Right lobe of liver (tissue), 6 donors: Measurements from ENCODE around the gene EPS15. TPM values are rescaled to one million over a fixed set of nuclear protein-coding genes. Genes with fewer than 3 reads are reported as not detected.
"Not testable (repeated sequence)": the region's sequence is repeated elsewhere in the genome, so short reads cannot be mapped to it uniquely, and the experiment has no call there.

Source experiments
- ATAC-seq, 4 donors: fragments of 200-7000 bp; cut with Tn5 transposase; one replicate each; pipeline ENCODE4 v1.9.1; 2020; ENCODE audit warnings: mild to moderate bottlenecking in 4 of 4, moderate library complexity in 4 of 4
- DNase-seq, 3 donors: peaks; one replicate each; pipeline ENCODE4 v3.0.0-alpha.2; 2020
- H3K27ac ChIP-seq, 3 donors: fragments of 200-600 bp; one replicate each; pipeline ENCODE4 v1.8.0; 2022
- H3K27me3 ChIP-seq, 2 donors: fragments of 200-600 bp; one replicate each; pipeline ENCODE4 v1.8.0; 2022
- H3K36me3 ChIP-seq, 4 donors: fragments of 200-600 bp; sonication (generic) in 1 of 4; one replicate each; pipeline versions ENCODE4 v1.5.1 to v1.8.0; 2017 to 2022; ENCODE audit warnings: control low read depth in 1 of 4
- H3K4me1 ChIP-seq, 4 donors: fragments of 200-600 bp; sonication (generic) in 1 of 4; one replicate each; pipeline versions ENCODE4 v1.5.1 to v1.8.0; 2017 to 2022; ENCODE audit warnings: control low read depth in 1 of 4
- H3K4me3 ChIP-seq, 3 donors: fragments of 200-600 bp; one replicate each; pipeline ENCODE4 v1.8.0; 2022
- H3K9me3 ChIP-seq, 4 donors: fragments of 200-600 bp; sonication (generic) in 1 of 4; one replicate each; pipeline versions ENCODE4 v1.5.1 to v1.8.0; 2017 to 2022; ENCODE audit warnings: control low read depth in 1 of 4
- POLR2A ChIP-seq: fragments of 450-650 bp; IDR thresholded peaks from one replicate; pipeline ENCODE4 v1.6.1; 2017; ENCODE audit warnings: antibody characterized with exemption, mild to moderate bottlenecking
- WGBS: methylation state at CpG from one replicate; pipeline ENCODE4 v1.1.6; 2018; ENCODE audit warnings: low coverage, low lambda C conversion rate; ENCODE audit not compliant: insufficient coverage; ENCODE audit errors: missing lambda C conversion rate; 5-methylcytosine and 5-hydroxymethylcytosine counted together
- intact Hi-C, 2 donors: fragments of 100-400 bp; cut with DNase I; formaldehyde crosslinking; loops; one replicate each; pipeline versions ENCODE4 v1.11.2 to v1.14.1; 2022
- total RNA-seq, 6 experiments: library from RNA; depleted of rRNA in 2 of 6; stranded (reverse); fragments of >200 nt in 2 of 6; fragmentation: NEBNext Ultra II Directional in 3 of 6; extraction: Animal tissue kit (Norgen Biotek cat#: 25700) in 3 of 6; gene quantifications; one replicate each; pipeline versions ENCODE4 v1.1.0 to v1.2.4, GENCODE V29; 2016 to 2023
- TF ChIP-seq, protein P1 (sequence below), 4 donors: fragments of 200-600 bp in 3 of 4; fragments of 450-650 bp in 1 of 4; IDR thresholded peaks; one replicate each; pipeline versions ENCODE4 v1.5.1 to v1.8.0; 2016 to 2022; ENCODE audit warnings: antibody characterized with exemption in 4 of 4, mild to moderate bottlenecking in 2 of 4
- donor health status: DM: no; HTN: yes; CAD: no.
- donor health status: DM: no; HTN: no; CAD: no.
- donor health status: DM: no; HTN: no; CAD: no.
- donor health status: DM: no; HTN: yes; CAD: no.
- donor health status: DM: no; HTN: yes; CAD: no.

EPS15 gene
- total RNA-seq, 6 experiments from 2014 or later = 23.2 to 30.9 (median 28.6) TPM

DNA sequence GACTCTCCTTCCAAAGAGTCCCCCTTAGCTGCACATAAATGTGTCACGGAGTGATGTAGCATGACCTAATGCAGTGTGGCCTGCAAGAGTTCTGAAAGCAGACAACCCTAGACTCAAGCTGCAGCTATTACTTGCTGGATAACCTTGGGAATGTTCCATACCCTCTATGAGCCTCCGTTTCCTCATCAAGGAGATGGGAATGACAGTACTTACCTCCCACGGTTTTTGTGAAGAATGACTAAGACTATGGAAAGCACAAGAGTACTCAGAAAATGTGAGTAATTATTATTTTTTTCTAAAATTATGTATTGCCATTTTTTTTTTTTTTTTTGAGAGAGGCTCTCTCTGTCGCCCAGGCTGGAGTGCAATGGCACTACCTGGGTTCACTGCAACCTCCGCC lies 191.7 kb downstream of the EPS15 start:
- Histone ChIP-seq H3K4me3 (no peak overlapping the region), H3K27me3 (no peaks in the 10 kb centered on the region), H3K9me3 (no peaks in the 10 kb centered on the region), H3K4me1 (peaks cover 0 to 13% (median 3%) of the 10 kb centered on the region in 4 donors), H3K27ac (no peak overlapping the region), H3K36me3 (no peaks in the 10 kb centered on the region)
- TF ChIP-seq, protein P1, sequence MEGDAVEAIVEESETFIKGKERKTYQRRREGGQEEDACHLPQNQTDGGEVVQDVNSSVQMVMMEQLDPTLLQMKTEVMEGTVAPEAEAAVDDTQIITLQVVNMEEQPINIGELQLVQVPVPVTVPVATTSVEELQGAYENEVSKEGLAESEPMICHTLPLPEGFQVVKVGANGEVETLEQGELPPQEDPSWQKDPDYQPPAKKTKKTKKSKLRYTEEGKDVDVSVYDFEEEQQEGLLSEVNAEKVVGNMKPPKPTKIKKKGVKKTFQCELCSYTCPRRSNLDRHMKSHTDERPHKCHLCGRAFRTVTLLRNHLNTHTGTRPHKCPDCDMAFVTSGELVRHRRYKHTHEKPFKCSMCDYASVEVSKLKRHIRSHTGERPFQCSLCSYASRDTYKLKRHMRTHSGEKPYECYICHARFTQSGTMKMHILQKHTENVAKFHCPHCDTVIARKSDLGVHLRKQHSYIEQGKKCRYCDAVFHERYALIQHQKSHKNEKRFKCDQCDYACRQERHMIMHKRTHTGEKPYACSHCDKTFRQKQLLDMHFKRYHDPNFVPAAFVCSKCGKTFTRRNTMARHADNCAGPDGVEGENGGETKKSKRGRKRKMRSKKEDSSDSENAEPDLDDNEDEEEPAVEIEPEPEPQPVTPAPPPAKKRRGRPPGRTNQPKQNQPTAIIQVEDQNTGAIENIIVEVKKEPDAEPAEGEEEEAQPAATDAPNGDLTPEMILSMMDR (IDR thresholded peaks at IDR 0.05) = no peak
- TF ChIP-seq POLR2A = no peak
- WGBS = 65% methylated on average over 2 of the region's 5 CpGs
- ATAC-seq (no peak), DNase-seq (no peak)
- intact Hi-C loops = no loop called here

DNA sequence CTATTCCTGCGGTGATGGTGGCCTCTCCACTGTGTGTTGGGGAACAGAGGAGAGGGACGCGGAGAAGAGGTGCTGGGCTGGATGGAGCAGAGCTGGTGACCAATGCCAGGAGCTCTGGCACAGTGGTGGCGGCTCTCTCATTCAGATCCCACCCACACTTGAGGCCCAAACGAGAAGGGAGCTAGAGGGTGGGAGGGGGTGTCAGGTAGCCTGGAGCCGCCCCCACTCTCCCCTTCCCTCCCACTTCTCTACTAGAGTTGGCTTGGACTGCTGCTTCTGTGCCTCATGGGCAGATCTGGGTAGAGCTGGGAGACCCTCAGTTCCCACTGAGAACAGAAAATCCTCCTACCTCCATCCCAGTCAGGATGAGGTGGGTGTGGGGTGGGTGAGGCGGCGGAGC lies 192.2 kb downstream of the EPS15 start:
- 96% methylated on average over 4 of the region's 8 CpGs for WGBS
- DNase-seq (no peak), ATAC-seq (no peak)
- Histone ChIP-seq H3K9me3 (no peaks in the 10 kb centered on the region), H3K4me3 (no peak overlapping the region), H3K4me1 (peaks cover 0 to 13% (median 3%) of the 10 kb centered on the region in 4 donors), H3K27me3 (no peaks in the 10 kb centered on the region), H3K36me3 (no peaks in the 10 kb centered on the region), H3K27ac (no peak overlapping the region)
- no peak for TF ChIP-seq POLR2A
- TF ChIP-seq, protein P1 (IDR thresholded peaks at IDR 0.05) = no peak
- intact Hi-C loops = no loop called here

DNA sequence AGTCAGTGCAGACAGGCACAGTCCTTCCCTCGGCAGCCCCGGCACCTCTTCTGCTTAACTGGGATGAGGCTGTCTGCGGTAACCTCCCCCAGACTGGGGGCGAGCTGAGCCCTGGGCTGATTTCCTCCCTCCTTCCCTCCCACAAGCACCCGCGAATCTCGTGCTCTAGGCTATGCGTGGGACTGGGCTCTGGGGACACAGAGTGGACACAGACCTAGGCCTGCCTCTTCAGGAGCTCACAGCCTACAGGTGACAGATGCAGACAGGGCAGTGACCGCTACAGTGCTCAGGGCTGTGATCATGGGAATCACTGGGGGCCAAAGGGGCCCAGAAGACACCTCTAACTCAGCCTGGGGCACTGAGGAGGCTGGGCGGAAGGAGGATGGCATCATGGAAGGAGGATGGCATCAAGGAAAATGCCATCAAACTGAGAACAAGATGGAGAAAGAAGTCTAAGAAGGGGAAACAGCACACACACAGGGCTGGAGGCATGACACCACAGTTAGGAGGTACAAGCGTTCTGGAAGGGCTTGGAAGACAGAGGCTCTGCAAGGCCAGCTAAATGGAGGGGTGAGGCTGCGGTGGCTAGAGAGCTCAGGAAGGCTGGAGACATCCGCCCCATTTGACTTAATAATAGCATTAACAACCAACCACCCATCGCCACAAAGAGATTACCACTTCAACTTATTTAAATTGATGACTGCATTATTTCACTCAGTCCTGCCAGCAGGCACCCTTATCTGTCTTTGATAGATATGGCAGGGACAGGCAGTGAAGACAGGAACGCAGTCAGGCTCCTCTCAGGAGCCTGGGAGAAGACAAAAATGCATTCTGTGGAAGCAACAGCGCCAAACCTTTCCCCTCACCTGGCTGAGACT lies 192.9 kb downstream of the EPS15 start:
- H3K27me3 ChIP-seq = no peaks in the 10 kb centered on the region
- no peak overlapping the region for H3K27ac ChIP-seq
- H3K9me3 ChIP-seq = no peaks in the 10 kb centered on the region
- no peaks in the 10 kb centered on the region for H3K36me3 ChIP-seq
- 74% methylated on average over 9 of the region's 16 CpGs for WGBS
- peaks cover 0 to 13% (median 3%) of the 10 kb centered on the region in 4 donors for H3K4me1 ChIP-seq
- intact Hi-C loops = no loop called here
- no peak for ATAC-seq
- no peak overlapping the region for H3K4me3 ChIP-seq
- no peak for DNase-seq
- no peak for TF ChIP-seq POLR2A
- TF ChIP-seq, protein P1 (IDR thresholded peaks at IDR 0.05) = no peak

DNA sequence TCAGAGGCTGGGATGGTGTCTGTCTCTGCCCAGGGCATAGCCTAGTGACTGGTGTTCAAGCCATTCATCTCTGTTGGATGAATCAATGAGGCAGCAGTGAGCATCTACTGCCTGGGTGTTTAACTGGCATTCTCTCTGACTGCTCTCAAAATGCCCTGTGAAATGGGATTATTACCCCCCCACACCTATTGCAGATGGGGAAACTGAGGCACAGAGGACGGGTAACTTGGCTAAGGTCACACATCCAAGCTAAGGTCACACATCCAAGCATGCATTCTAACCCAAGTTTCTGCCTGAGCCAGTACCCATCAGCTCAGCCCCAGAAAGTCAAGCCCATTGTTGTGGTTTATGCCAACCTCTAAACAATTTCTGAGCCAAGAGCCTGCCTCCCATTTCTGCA lies 193.7 kb downstream of the EPS15 start:
- Histone ChIP-seq H3K4me3 (no peak overlapping the region), H3K36me3 (no peaks in the 10 kb centered on the region), H3K4me1 (peaks cover 0 to 9% (median 3%) of the 10 kb centered on the region in 4 donors), H3K27me3 (no peaks in the 10 kb centered on the region), H3K9me3 (no peaks in the 10 kb centered on the region), H3K27ac (no peak overlapping the region)
- WGBS = 83% methylated on average over 1 of the region's 1 CpG
- no peak for ATAC-seq
- no peak for DNase-seq
- intact Hi-C loops = no loop called here
- TF ChIP-seq, protein P1 (IDR thresholded peaks at IDR 0.05) = no peak
- no peak for TF ChIP-seq POLR2A

DNA sequence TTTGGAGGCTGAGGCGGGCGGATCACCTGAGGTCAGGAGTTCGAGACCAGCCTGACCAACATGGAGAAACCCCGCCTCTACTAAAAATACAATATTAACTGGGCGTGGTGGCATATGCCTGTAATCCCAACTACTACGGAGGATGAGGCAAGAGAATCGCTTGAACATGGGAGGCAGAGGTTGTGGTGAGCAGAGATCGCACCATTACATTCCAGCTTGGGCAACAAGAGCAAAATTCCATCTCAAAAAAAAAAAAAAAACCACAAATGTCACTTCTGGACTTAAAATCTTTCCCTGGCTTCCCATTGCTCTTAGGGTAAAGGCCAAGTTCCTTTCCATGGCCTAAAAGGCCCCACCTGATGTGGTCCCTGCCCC lies 194.1 kb downstream of the EPS15 start:
- H3K27ac ChIP-seq, H3K9me3 ChIP-seq, H3K4me1 ChIP-seq, H3K4me3 ChIP-seq, DNase-seq, intact Hi-C loops, H3K27me3 ChIP-seq, ATAC-seq, H3K36me3 ChIP-seq: not testable (repeated sequence)
- 93% methylated on average over 8 of the region's 8 CpGs for WGBS
